ENCODE data around the gene ADGB.

The ADGB gene

DNA sequence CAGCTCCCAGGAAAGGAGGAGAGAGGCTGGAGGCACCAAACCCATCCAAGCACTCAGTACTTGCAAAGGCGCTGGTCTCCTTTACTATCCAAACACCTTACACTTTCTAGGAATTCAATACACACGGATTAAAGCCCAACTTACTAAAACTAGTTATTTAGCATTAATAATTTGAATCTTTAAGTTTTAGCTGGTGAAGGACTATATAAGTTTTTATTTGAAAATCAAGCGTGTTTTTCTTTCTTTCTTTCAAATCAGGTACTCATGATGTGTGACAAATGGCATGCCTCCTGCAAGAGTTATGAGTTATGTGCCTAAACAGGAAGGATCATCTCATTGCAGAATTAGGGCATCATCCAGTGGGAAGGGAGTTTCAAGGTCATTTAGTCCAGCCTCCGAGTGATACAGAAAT lies 263.7 kb downstream of the ADGB start:
- DNase-seq (ENCODE audit: low read depth): no peak

DNA sequence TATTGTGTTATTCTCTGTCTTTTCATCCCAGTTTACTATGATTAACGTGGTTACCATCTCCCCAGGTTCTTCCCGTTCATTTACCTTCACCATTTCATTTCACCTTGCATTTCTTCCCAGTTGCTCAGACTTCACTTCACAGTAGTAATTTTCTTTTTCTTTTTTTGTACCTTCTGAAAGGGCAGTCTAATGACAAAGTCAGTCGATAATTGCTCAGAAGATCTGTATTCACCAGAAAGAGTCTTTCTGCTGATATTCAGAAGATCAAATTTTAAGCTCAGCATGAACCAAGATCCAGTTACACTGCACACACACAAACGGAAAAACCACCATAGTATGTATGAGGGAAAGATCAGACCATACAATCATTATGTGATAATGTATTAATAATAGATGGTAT lies 265.5 kb downstream of the ADGB start:
- no peak for DNase-seq (ENCODE audit: low read depth)

DNA sequence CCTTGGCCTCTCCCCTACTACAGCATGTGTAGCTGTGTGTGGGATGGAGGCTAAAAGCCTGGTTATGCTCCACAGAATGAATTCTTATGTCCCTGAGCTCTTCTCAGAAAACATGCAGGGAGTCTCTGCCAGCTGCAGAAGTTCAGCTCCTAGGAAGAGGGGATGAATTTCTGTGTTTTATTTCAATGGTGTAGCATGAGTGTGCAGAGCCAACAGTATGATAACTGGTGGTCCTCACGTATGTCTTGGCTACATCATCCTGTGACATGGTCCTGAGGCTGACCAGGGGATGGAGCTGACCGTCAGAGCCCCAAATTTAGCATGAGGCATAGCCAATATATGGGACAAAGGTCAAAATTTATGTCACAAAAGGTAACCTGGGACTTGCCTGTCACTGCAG lies 266.1 kb downstream of the ADGB start:
- no peak for DNase-seq (ENCODE audit: low read depth)

Data from fibroblast of the conjunctiva (primary cell).